Esophagus muscularis mucosa (tissue), 4 donors: Measurements from ENCODE around the gene HOXB1. TPM values are rescaled to one million over a fixed set of nuclear protein-coding genes. Genes with fewer than 3 reads are reported as not detected.

Experiments
- small RNA-seq, 3 donors: library from RNA; depleted of rRNA; stranded (forward); fragments of <200 nt; gene quantifications; one replicate each; pipeline ENCODE3, GENCODE V24; 2016
- total RNA-seq, 4 donors: library from RNA; depleted of rRNA; stranded (reverse); fragments of >200 nt; gene quantifications; one replicate each; pipeline versions ENCODE4 v1.1.0 to v1.2.1, GENCODE V29; 2016

Gene HOXB1
- total RNA-seq, 4 donors from 2014 or later: not detected

Small RNA genes lying within 50 kb of the gene (small RNA-seq; reads per million reads assigned to genes)
- 0 reads per million in 3 donors for gene RF00019

Other genes starting within 250 kb of the HOXB1 start
- gene SKAP1, start 100.8 kb downstream of the HOXB1 start, total RNA-seq: 1 to 10 TPM; 1.1 to 1.7 (median 1.2) TPM
- 10 to 100 TPM; 36.3 to 86.4 (median 63.4) TPM for gene HOXB2, start 14.1 kb upstream of the HOXB1 start, total RNA-seq
- gene HOXB4, start 47.3 kb upstream of the HOXB1 start, total RNA-seq: 1 to 10 TPM; 3.5 to 8.3 (median 5.0) TPM
- 10 to 100 TPM; 10.8 to 34.9 (median 28.7) TPM for gene HOXB3, start 59.2 kb upstream of the HOXB1 start, total RNA-seq
- under 1 TPM; 0.17 to 0.83 (median 0.36) TPM for gene HOXB5, start 62.8 kb upstream of the HOXB1 start, total RNA-seq
- gene HOXB6, start 74.0 kb upstream of the HOXB1 start, total RNA-seq: 1 to 10 TPM; 2.2 to 5.4 (median 2.9) TPM
- 1 to 10 TPM in 1 of 4 donors, under 1 TPM in 3; 0.52 to 1.7 (median 0.66) TPM for gene HOXB7, start 80.0 kb upstream of the HOXB1 start, total RNA-seq
- not detected for gene HOXB8, start 84.3 kb upstream of the HOXB1 start, total RNA-seq
- gene HOXB9, start 95.3 kb upstream of the HOXB1 start, total RNA-seq: not detected
- not detected for gene PRAC1, start 191.5 kb upstream of the HOXB1 start, total RNA-seq
- gene PRAC2, start 192.2 kb upstream of the HOXB1 start, total RNA-seq: not detected
- gene HOXB13, start 197.7 kb upstream of the HOXB1 start, total RNA-seq: not detected